Body of pancreas (tissue), 4 donors: ENCODE measurements around the gene KCNK13.

ENCODE experiments used
- CTCF ChIP-seq, 7 experiments: fragments of 450-650 bp in 4 of 7; fragments of 200-600 bp in 3 of 7; sonication (generic) in 3 of 7; IDR thresholded peaks; one replicate each; pipeline ENCODE4 v1.5.1; 2016 to 2019; ENCODE audit warnings: antibody characterized with exemption in 7 of 7
- POLR2A ChIP-seq, 3 donors: fragments of 450-650 bp; IDR thresholded peaks; one replicate each; pipeline ENCODE4 v1.6.1; 2016; ENCODE audit warnings: antibody characterized with exemption in 3 of 3, mild to moderate bottlenecking in 2 of 3

- TF ChIP-seq CTCF (IDR thresholded peaks at IDR 0.05): no peak
- TF ChIP-seq POLR2A (IDR thresholded peaks at IDR 0.05): no peak
These were observed 115.9 kb downstream of the KCNK13 start for GRCh38 chr14:90177539-90178189.
